Mesodermal cell (in vitro differentiated cells): ENCODE data around the gene EXOC3L2.

Experiments
- H3K27ac ChIP-seq: 2 replicates; pipeline ENCODE4 v1.7.0; 2013; ENCODE audit warnings: mild to moderate bottlenecking, low read depth, low read length, moderate library complexity; ENCODE audit not compliant: severe bottlenecking
- H3K36me3 ChIP-seq: 2 replicates; pipeline ENCODE4 v1.7.1; 2013; ENCODE audit warnings: mild to moderate bottlenecking, low read length, moderate library complexity; ENCODE audit not compliant: control insufficient read depth, insufficient read depth
- H3K4me1 ChIP-seq: one replicate; pipeline ENCODE4 v1.7.1; 2013; ENCODE audit warnings: mild to moderate bottlenecking, low read length; ENCODE audit not compliant: insufficient read depth, control insufficient read depth, poor library complexity, severe bottlenecking
- H3K4me3 ChIP-seq: 2 replicates; pipeline ENCODE4 v1.7.0; 2013; ENCODE audit warnings: low read length, control low read depth, mild to moderate bottlenecking; ENCODE audit not compliant: insufficient read depth, poor library complexity, severe bottlenecking; ENCODE audit errors: extremely low read depth
- H3K9me3 ChIP-seq: 2 replicates; pipeline ENCODE4 v1.7.1; 2013; ENCODE audit warnings: mild to moderate bottlenecking, low read length, moderate library complexity; ENCODE audit not compliant: control insufficient read depth
- WGBS, 2 experiments: methylation state at CpG; one replicate each; pipeline ENCODE4 v1.1.5; 2013; ENCODE audit warnings: missing lambda C conversion rate in 2 of 2; ENCODE audit not compliant: insufficient coverage in 2 of 2; 5-methylcytosine and 5-hydroxymethylcytosine counted together

The EXOC3L2 gene

GRCh38 chr19:45205810-45206209 is 39.4 kb downstream of the EXOC3L2 start:
- Histone ChIP-seq H3K36me3 (no peaks in the 10 kb centered on the region), H3K9me3 (no peaks in the 10 kb centered on the region), H3K4me3 (no peak overlapping the region), H3K27ac (no peak overlapping the region), H3K4me1 (no peaks in the 10 kb centered on the region)
- WGBS, 2 experiments: 85 to 89% methylated on average over 5 to 7 of the region's 12 CpGs

- Histone ChIP-seq H3K9me3 (no peaks in the 10 kb centered on the region), H3K36me3 (no peaks in the 10 kb centered on the region)
- 87 to 94% methylated on average over 4 to 6 of the region's 6 CpGs for WGBS, 2 experiments
These were observed 42.6 kb downstream of the EXOC3L2 start for GRCh38 chr19:45202637-45203036.

GRCh38 chr19:45200568-45200967 is 44.6 kb downstream of the EXOC3L2 start:
- no peaks in the 10 kb centered on the region for H3K4me1 ChIP-seq
- H3K27ac ChIP-seq: no peak overlapping the region
- H3K9me3 ChIP-seq: no peaks in the 10 kb centered on the region
- H3K4me3 ChIP-seq: no peak overlapping the region
- no peaks in the 10 kb centered on the region for H3K36me3 ChIP-seq
- WGBS, 2 experiments: 57 to 62% methylated on average over 3 to 4 of the region's 4 CpGs

More at GRCh38 chr19:45202637-45203036, 42.6 kb downstream of the EXOC3L2 start:
- no peaks in the 10 kb centered on the region for H3K4me1 ChIP-seq
- H3K27ac ChIP-seq: no peak overlapping the region
- no peak overlapping the region for H3K4me3 ChIP-seq

- WGBS, 2 experiments: 60 to 71% methylated on average over 5 to 6 of the region's 6 CpGs
These were observed 49.4 kb downstream of the EXOC3L2 start for GRCh38 chr19:45195764-45196163.

GRCh38 chr19:45191375-45191774 is 53.8 kb downstream of the EXOC3L2 start:
- WGBS, 2 experiments: 80 to 90% methylated on average over 2 to 4 of the region's 4 CpGs
- H3K4me3 ChIP-seq: no peak overlapping the region
- H3K36me3 ChIP-seq: no peaks in the 10 kb centered on the region
- no peak overlapping the region for H3K27ac ChIP-seq
- H3K4me1 ChIP-seq: peaks cover 5% of the 10 kb centered on the region
- H3K9me3 ChIP-seq: no peaks in the 10 kb centered on the region

More at GRCh38 chr19:45195764-45196163, 49.4 kb downstream of the EXOC3L2 start:
- Histone ChIP-seq H3K4me1 (peaks cover 5% of the 10 kb centered on the region), H3K27ac (no peak overlapping the region), H3K9me3 (no peaks in the 10 kb centered on the region), H3K36me3 (no peaks in the 10 kb centered on the region), H3K4me3 (no peak overlapping the region)

- H3K9me3 ChIP-seq: no peaks in the 10 kb centered on the region
- peaks cover 5% of the 10 kb centered on the region for H3K4me1 ChIP-seq
- no peak overlapping the region for H3K4me3 ChIP-seq
- WGBS, 2 experiments: 80% methylated on average over 1 of the region's 1 CpG; no CpG with 5 or more reads in 1 of the 2 experiments
- no peaks in the 10 kb centered on the region for H3K36me3 ChIP-seq
- H3K27ac ChIP-seq: no peak overlapping the region
These were observed 55.2 kb downstream of the EXOC3L2 start for GRCh38 chr19:45189971-45190370.

- Histone ChIP-seq H3K36me3 (no peaks in the 10 kb centered on the region), H3K9me3 (no peaks in the 10 kb centered on the region), H3K4me3 (no peak overlapping the region), H3K27ac (no peak overlapping the region), H3K4me1 (peaks cover 5% of the 10 kb centered on the region)
- 44 to 47% methylated on average over 8 to 9 of the region's 12 CpGs for WGBS, 2 experiments
These were observed 57.6 kb downstream of the EXOC3L2 start for GRCh38 chr19:45187421-45188100.

GRCh38 chr19:45186509-45187334 is 58.5 kb downstream of the EXOC3L2 start:
- Histone ChIP-seq H3K27ac (no peak overlapping the region), H3K4me1 (peaks cover 3% of the 10 kb centered on the region), H3K9me3 (no peaks in the 10 kb centered on the region), H3K4me3 (no peak overlapping the region), H3K36me3 (peaks cover 4% of the 10 kb centered on the region)
- WGBS, 2 experiments: 93 to 95% methylated on average over 9 to 12 of the region's 12 CpGs

GRCh38 chr19:45184115-45184514 is 61.1 kb downstream of the EXOC3L2 start:
- Histone ChIP-seq H3K27ac (no peak overlapping the region), H3K9me3 (no peaks in the 10 kb centered on the region), H3K36me3 (peaks cover 11% of the 10 kb centered on the region), H3K4me1 (peaks cover 4% of the 10 kb centered on the region), H3K4me3 (no peak overlapping the region)
- WGBS, 2 experiments: 92 to 100% methylated on average over 4 of the region's 5 CpGs

GRCh38 chr19:45182758-45183157 is 62.4 kb downstream of the EXOC3L2 start:
- peaks cover 11% of the 10 kb centered on the region for H3K36me3 ChIP-seq
- WGBS, 2 experiments: 85 to 94% methylated on average over 4 of the region's 4 CpGs

GRCh38 chr19:45180936-45181335 is 64.3 kb downstream of the EXOC3L2 start:
- Histone ChIP-seq H3K27ac (no peak overlapping the region), H3K4me3 (no peak overlapping the region), H3K36me3 (peaks cover 11% of the 10 kb centered on the region), H3K9me3 (no peaks in the 10 kb centered on the region), H3K4me1 (peaks cover 4% of the 10 kb centered on the region)
- WGBS, 2 experiments: 88 to 95% methylated on average over 7 of the region's 7 CpGs

More at GRCh38 chr19:45182758-45183157, 62.4 kb downstream of the EXOC3L2 start:
- Histone ChIP-seq H3K4me3 (no peak overlapping the region), H3K4me1 (peaks cover 4% of the 10 kb centered on the region), H3K27ac (no peak overlapping the region), H3K9me3 (no peaks in the 10 kb centered on the region)
